SHP77 (cell line): ENCODE data around the gene SPAAR.
A peak's percentile ranks its signal among the peaks of the same experiment; 100 is the strongest.
"Not testable (repeated sequence)": the region's sequence is repeated elsewhere in the genome, so short reads cannot be mapped to it uniquely, and the experiment has no call there.

Source experiments
- DNase-seq, 2 experiments: peaks; one replicate each; lab custom pipeline; 2025; lab: John Stamatoyannopoulos, UW

The SPAAR gene

GRCh38 chr9:35923598-35923926, 14.3 kb downstream of the SPAAR start:
- no peak for DNase-seq

- no peak for DNase-seq
Measured at GRCh38 chr9:35923927-35924763, 14.9 kb downstream of the SPAAR start.

GRCh38 chr9:35928591-35929452, 19.5 kb downstream of the SPAAR start:
- no peak for DNase-seq

- DNase-seq = no peak
Measured at GRCh38 chr9:35929453-35929718, 20.1 kb downstream of the SPAAR start.

GRCh38 chr9:35930521-35930920, 21.2 kb downstream of the SPAAR start:
- DNase-seq = no peak

GRCh38 chr9:35930989-35931388, 21.7 kb downstream of the SPAAR start:
- DNase-seq = no peak

- no peak for DNase-seq
Measured at GRCh38 chr9:35932735-35933134, 23.4 kb downstream of the SPAAR start.

GRCh38 chr9:35933550-35934067, 24.3 kb downstream of the SPAAR start:
- DNase-seq = no peak

GRCh38 chr9:35934069-35934468, 24.8 kb downstream of the SPAAR start:
- DNase-seq = not testable (repeated sequence)

GRCh38 chr9:35935261-35935660, 26.0 kb downstream of the SPAAR start:
- DNase-seq = no peak

GRCh38 chr9:35935755-35936509, 26.6 kb downstream of the SPAAR start:
- no peak for DNase-seq

GRCh38 chr9:35937227-35937626, 27.9 kb downstream of the SPAAR start:
- no peak for DNase-seq

- no peak for DNase-seq
Measured at GRCh38 chr9:35938474-35939356, 29.4 kb downstream of the SPAAR start.

- DNase-seq = no peak
Measured at GRCh38 chr9:35939679-35940250, 30.5 kb downstream of the SPAAR start.

GRCh38 chr9:35940458-35941407, 31.4 kb downstream of the SPAAR start:
- no peak for DNase-seq

- DNase-seq = no peak
Measured at GRCh38 chr9:35942286-35942685, 33.0 kb downstream of the SPAAR start.

GRCh38 chr9:35944173-35944572, 34.9 kb downstream of the SPAAR start:
- no peak for DNase-seq

GRCh38 chr9:35944841-35945240, 35.6 kb downstream of the SPAAR start:
- DNase-seq = no peak

- DNase-seq = peak; percentile 41 to 49
Measured at GRCh38 chr9:35945341-35946018, 36.2 kb downstream of the SPAAR start.
